Nucleus accumbens (tissue), 56 donors: ENCODE data around the gene YBX2.
A peak's percentile ranks its signal among the peaks of the same experiment; 100 is the strongest.

Experiments
- DNase-seq, 56 donors: peaks; one replicate each; lab custom pipeline; 2025; lab: John Stamatoyannopoulos, UW

Gene YBX2

GRCh38 chr17:7306911-7307685, 12.7 kb upstream of the YBX2 start, which contains the start of gene EIF5A:
TSS of gene EIF5A (plus strand) at chr17:7307628. CDS start at chr17:7309636, 2,008 bp downstream.
- peak; percentile 94 to 100 (median 99) for DNase-seq

GRCh38 chr17:7304179-7304578, 9.7 kb upstream of the YBX2 start:
- DNase-seq = no peak

- peak in 45 of 56 donors; percentile 20 to 84 (median 58) for DNase-seq
Observed at GRCh38 chr17:7296189-7296861, 1.9 kb upstream of the YBX2 start.

GRCh38 chr17:7295230-7296180, 1.1 kb upstream of the YBX2 start:
- DNase-seq = no peak

GRCh38 chr17:7293816-7294613, 424 bp downstream of the YBX2 start:
- peak in 1 of 56 donors; percentile 5 for DNase-seq

- no peak for DNase-seq
Observed at GRCh38 chr17:7293159-7293558, 1.3 kb downstream of the YBX2 start.

GRCh38 chr17:7292729-7293128, 1.7 kb downstream of the YBX2 start:
- DNase-seq = peak in 3 of 56 donors; percentile 1 to 32 (median 20)

DNA sequence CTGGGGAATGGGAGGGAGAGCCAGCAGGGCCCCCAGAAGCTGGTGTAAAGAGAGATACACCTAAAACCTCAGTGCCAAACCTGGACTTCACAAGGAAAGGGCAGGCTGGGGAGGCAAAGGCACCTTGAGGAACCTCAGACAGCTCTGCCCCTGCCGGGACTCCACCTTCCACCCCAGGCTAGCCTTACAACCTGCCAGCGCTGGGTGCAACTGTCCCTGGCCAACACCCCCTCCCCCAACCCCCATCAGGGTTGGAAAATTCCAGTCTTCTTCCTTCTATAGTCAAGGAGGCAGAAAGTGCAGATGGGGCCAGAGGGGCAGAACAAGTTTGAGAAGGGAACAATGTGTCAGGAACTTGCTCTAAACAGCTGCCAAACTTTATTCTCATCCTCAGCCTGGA, 2.2 kb downstream of the YBX2 start:
- DNase-seq = no peak

GRCh38 chr17:7290685-7291084, 3.8 kb downstream of the YBX2 start:
- DNase-seq = no peak

GRCh38 chr17:7290166-7290565, 4.3 kb downstream of the YBX2 start:
- no peak for DNase-seq

- no peak for DNase-seq
Observed at GRCh38 chr17:7289256-7290032, 5.0 kb downstream of the YBX2 start.

DNA sequence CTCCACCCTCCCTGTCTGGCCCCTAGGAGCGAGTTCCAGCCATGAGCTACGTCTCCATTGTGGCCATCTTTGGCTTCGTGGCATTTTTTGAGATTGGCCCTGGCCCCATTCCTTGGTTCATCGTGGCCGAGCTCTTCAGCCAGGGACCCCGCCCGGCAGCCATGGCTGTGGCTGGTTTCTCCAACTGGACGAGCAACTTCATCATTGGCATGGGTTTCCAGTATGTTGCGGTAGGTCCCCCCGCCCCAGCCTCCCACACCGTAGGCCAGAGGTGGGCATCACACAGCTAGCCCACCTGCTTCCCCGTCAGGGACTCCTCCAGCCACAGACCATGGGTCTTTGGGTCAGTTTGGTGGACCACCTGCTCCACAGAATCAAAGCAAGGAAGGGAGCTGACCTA, 8.8 kb downstream of the YBX2 start:
- DNase-seq = no peak

- DNase-seq = no peak
Observed at GRCh38 chr17:7284911-7285310, 9.5 kb downstream of the YBX2 start.

DNA sequence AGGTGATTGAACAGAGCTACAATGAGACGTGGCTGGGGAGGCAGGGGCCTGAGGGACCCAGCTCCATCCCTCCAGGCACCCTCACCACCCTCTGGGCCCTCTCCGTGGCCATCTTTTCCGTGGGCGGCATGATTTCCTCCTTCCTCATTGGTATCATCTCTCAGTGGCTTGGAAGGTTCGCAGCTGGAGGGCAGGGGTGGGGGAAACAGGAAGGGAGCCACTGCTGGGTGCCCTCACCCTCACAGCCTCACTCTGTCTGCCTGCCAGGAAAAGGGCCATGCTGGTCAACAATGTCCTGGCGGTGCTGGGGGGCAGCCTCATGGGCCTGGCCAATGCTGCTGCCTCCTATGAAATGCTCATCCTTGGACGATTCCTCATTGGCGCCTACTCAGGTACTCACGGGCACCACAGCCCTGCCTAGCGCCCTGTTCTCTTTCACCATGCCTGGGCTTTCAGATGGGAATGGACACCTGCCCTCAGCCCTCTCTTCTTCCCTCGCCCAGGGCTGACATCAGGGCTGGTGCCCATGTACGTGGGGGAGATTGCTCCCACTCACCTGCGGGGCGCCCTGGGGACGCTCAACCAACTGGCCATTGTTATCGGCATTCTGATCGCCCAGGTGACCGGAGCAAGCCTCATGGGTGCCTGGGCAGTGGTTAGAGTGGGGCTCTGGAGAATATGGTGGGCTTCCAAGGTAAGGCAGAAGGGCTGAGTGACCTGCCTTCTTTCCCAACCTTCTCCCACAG, 10.8 kb downstream of the YBX2 start:
- DNase-seq = no peak

- no peak for DNase-seq
Observed at GRCh38 chr17:7282752-7283321, 11.6 kb downstream of the YBX2 start.

DNA sequence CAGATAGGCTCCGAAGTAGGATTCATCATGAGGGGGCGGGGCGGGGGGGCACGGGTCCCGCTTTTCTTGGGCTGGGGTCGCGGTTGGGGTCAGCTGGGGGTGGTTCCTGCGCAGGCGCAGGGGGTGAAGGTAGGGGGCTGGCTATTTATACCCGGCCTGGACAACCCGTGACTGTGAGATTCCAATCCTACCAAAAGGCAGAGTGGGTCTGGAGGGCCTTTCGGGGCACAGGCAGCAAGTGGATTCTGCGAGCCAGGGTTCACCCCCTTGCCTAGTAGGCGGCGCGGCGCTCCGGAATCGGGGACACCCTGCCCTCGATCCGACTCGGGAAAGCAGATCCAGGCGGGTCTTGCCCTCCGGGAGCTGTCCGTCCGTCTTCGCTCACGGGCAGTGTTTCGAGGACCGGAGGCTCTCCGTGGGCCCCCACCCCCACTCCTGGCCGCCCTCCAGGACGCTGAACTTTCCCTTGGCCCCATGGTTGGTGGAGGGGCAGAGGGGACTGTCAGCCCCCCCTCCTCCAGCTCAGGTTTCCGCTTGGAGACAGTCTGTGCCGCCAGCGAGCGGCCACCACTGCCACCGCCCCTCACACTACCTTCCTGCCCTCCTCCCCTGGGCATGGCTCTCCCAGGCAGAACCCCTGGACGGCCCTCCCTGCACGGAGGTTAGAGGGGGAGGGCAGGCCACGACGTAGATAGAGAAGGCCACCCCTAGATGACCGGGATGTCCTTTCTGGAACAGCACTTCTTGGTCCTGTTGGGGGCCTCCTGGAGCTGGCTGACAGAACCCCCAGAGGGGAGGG, 12.3 kb downstream of the YBX2 start:
- peak in 2 of 56 donors; percentile 15 to 40 for DNase-seq
